Measurements from ENCODE around the gene BMERB1. TPM values are rescaled to one million over a fixed set of nuclear protein-coding genes. Genes with fewer than 3 reads are reported as not detected.

BMERB1 gene
- total and polyA plus RNA-seq, 9 of the 15 experiments (the other 6 are each of a cell fraction or from before 2014, with no cell fraction given): 0.29 to 2.9 (median 0.94) TPM

- TF ChIP-seq CHD7 (IDR thresholded peaks at IDR 0.05; ENCODE audit: low read depth, low read length) (no peak), ZBTB49 (CRISPR knock-in tag; IDR thresholded peaks at IDR 0.05; ENCODE audit: borderline replicate concordance) (no peak), FOXJ2 (tag; IDR thresholded peaks at IDR 0.05) (peak; percentile 49; the same call in 1 of the 2 replicates), THRB (CRISPR knock-in tag; conservative IDR thresholded peaks at IDR 0.05) (peak; percentile 84; the same call in 1 of the 2 replicates), FIP1L1 (IDR thresholded peaks at IDR 0.05; ENCODE audit: low read depth, low read length, poor library complexity, severe bottlenecking) (no peak), GTF2A2 (tag; IDR thresholded peaks at IDR 0.05) (no peak), CREB3L1 (IDR thresholded peaks at IDR 0.05; ENCODE audit: borderline replicate concordance, low read depth) (no peak), HDAC1 (IDR thresholded peaks at IDR 0.05) (no peak)
Observed at GRCh38 chr16:15487336-15488284, 53.2 kb downstream of the BMERB1 start (continued).

All from K562 (cell line).